MM.1S (cell line): ENCODE measurements around the gene PRLH.

Experiments
- DNase-seq: peaks from one replicate; pipeline ENCODE4 v3.0.0-alpha.2; 2015
- H2AFZ ChIP-seq: fragments of 300-600 bp; sonication (generic); 2 replicates; pipeline ENCODE4 v1.6.0; 2016; ENCODE audit warnings: antibody characterized with exemption, low read length
- H3F3A ChIP-seq: fragments of 300-600 bp; sonication (generic); 2 replicates; pipeline ENCODE4 v1.6.1; 2016; ENCODE audit warnings: mild to moderate bottlenecking, antibody characterized with exemption, low read length, moderate library complexity, mixed read lengths; ENCODE audit not compliant: insufficient read depth
- H3K27ac ChIP-seq: fragments of 300-600 bp; sonication (generic); 2 replicates; pipeline ENCODE4 v1.5.1; 2016; ENCODE audit warnings: mild to moderate bottlenecking, low read length
- H3K27me3 ChIP-seq: fragments of 300-600 bp; sonication (generic); replicated peaks from 2 replicates; pipeline ENCODE4 v1.6.0; 2016; ENCODE audit warnings: low read length; ENCODE audit not compliant: insufficient read depth
- H3K36me3 ChIP-seq: fragments of 300-600 bp; sonication (generic); replicated peaks from 2 replicates; pipeline ENCODE4 v1.6.1; 2016; ENCODE audit warnings: mild to moderate bottlenecking, low read length, mixed read lengths; ENCODE audit not compliant: insufficient read depth
- H3K4me1 ChIP-seq: fragments of 300-600 bp; sonication (generic); 2 replicates; pipeline ENCODE4 v1.6.1; 2016; ENCODE audit warnings: low read length, mixed read lengths
- H3K4me2 ChIP-seq: fragments of 300-600 bp; sonication (generic); 2 replicates; pipeline ENCODE4 v1.6.0; 2016; ENCODE audit warnings: low read depth, low read length
- H3K4me3 ChIP-seq: fragments of 300-600 bp; sonication (generic); 2 replicates; pipeline ENCODE4 v1.5.1; 2016; ENCODE audit warnings: low read length, mixed read lengths
- H3K79me2 ChIP-seq: fragments of 300-600 bp; sonication (generic); 2 replicates; pipeline ENCODE4 v1.6.1; 2016; ENCODE audit warnings: mixed run types, low read length, mixed read lengths
- H3K9ac ChIP-seq: fragments of 300-600 bp; sonication (generic); 2 replicates; pipeline ENCODE4 v1.6.1; 2016; ENCODE audit warnings: low read length, mixed read lengths
- H3K9me2 ChIP-seq: fragments of 300-600 bp; sonication (generic); replicated peaks from 2 replicates; pipeline ENCODE4 v1.6.1; 2016; ENCODE audit warnings: mild to moderate bottlenecking, low read length, mixed read lengths; ENCODE audit not compliant: insufficient read depth
- H3K9me3 ChIP-seq: fragments of 300-600 bp; sonication (generic); replicated peaks from 2 replicates; pipeline ENCODE4 v1.6.1; 2016; ENCODE audit warnings: mild to moderate bottlenecking, low read length, mixed read lengths; ENCODE audit not compliant: insufficient read depth
- H4K20me1 ChIP-seq: fragments of 300-600 bp; sonication (generic); 2 replicates; pipeline ENCODE4 v1.6.1; 2016; ENCODE audit warnings: mild to moderate bottlenecking, low read length, moderate library complexity, mixed read lengths; ENCODE audit not compliant: insufficient read depth
- EZH2 ChIP-seq: fragments of 300-600 bp; sonication (generic); optimal IDR thresholded peaks from 2 replicates; pipeline ENCODE3; 2017; ENCODE audit warnings: low read depth, mild to moderate bottlenecking, antibody characterized with exemption, low read length, mixed read lengths
- EZH2phosphoT487 ChIP-seq: fragments of 300-600 bp; sonication (generic); IDR thresholded peaks from 2 replicates; pipeline ENCODE4 v1.6.1; 2018; ENCODE audit warnings: antibody characterized with exemption, low read length
- TF ChIP-seq, protein P1 (sequence below): fragments of 300-600 bp; sonication (generic); IDR thresholded peaks from 2 replicates; pipeline ENCODE4 v1.5.1; 2016; ENCODE audit warnings: antibody characterized with exemption, low read length, mixed read lengths

The PRLH gene

DNA sequence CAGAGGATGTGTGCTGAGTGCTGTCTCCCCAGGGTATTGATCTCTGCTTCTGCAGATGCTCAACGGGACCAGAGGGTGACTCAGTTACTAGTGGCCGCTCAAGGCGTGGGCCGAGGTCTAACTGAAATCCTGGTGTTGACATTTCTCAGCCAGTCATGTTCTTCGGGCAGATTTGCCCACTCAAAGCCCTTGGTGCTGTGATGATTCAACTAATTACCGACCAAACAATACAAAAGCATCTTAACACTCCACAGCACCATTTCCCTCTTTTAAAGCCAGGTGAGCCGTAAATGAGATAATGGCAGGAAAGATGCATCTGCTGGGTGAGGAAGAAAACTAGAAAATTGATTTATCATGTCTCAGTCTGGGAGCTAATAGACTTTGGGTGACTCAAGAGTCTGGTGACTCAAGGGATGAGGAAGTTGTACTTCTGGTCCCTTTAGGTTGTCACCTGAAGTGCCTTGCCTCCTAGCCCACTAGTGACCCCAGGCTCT is 32.7 kb upstream of the PRLH start:
- TF ChIP-seq, protein P1, sequence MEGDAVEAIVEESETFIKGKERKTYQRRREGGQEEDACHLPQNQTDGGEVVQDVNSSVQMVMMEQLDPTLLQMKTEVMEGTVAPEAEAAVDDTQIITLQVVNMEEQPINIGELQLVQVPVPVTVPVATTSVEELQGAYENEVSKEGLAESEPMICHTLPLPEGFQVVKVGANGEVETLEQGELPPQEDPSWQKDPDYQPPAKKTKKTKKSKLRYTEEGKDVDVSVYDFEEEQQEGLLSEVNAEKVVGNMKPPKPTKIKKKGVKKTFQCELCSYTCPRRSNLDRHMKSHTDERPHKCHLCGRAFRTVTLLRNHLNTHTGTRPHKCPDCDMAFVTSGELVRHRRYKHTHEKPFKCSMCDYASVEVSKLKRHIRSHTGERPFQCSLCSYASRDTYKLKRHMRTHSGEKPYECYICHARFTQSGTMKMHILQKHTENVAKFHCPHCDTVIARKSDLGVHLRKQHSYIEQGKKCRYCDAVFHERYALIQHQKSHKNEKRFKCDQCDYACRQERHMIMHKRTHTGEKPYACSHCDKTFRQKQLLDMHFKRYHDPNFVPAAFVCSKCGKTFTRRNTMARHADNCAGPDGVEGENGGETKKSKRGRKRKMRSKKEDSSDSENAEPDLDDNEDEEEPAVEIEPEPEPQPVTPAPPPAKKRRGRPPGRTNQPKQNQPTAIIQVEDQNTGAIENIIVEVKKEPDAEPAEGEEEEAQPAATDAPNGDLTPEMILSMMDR: no peak
- TF ChIP-seq EZH2: no peak
- no peak for TF ChIP-seq EZH2phosphoT487
- Histone ChIP-seq H3K9me3 (no peaks in the 10 kb centered on the region), H3K79me2 (no peaks in the 10 kb centered on the region), H3K4me3 (no peak overlapping the region), H3K27me3 (no peaks in the 10 kb centered on the region), H3K4me2 (no peak overlapping the region), H3K9me2 (no peaks in the 10 kb centered on the region), H3K4me1 (peaks cover 32% of the 10 kb centered on the region), H3K36me3 (no peaks in the 10 kb centered on the region), H4K20me1 (no peaks in the 10 kb centered on the region), H3K9ac (no peak overlapping the region), H3K27ac (no peak overlapping the region), H3F3A (peaks cover 34% of the 10 kb centered on the region), H2AFZ (no peak overlapping the region)
- no peak for DNase-seq

DNA sequence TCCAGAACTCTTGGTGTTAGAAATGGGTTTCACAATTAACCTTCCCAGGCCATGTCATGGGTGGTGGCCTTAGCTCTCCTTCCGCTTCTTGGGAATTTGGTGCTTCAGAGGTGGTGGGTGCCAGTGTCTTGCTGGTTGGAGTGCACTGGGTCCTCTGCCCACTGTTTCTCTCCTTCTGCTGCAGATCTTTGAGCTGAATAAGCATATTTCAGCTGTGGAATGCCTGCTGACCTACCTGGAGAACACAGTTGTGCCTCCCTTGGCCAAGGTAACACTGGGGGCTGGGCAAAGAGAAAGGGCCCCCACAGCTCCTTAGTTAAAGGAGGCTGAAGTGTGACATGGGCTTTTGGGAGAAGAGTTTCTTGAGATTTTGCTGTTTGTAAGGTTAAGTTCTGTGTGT is 32.0 kb upstream of the PRLH start:
- no peak for TF ChIP-seq EZH2
- TF ChIP-seq, protein P1: no peak
- TF ChIP-seq EZH2phosphoT487: no peak
- Histone ChIP-seq H3K27ac (no peak overlapping the region), H4K20me1 (no peaks in the 10 kb centered on the region), H3K4me2 (no peak overlapping the region), H2AFZ (no peak overlapping the region), H3K27me3 (no peaks in the 10 kb centered on the region), H3K4me1 (peaks cover 27% of the 10 kb centered on the region), H3K4me3 (no peak overlapping the region), H3K9me3 (no peaks in the 10 kb centered on the region), H3K9ac (no peak overlapping the region), H3F3A (peaks cover 28% of the 10 kb centered on the region), H3K36me3 (no peaks in the 10 kb centered on the region), H3K79me2 (no peaks in the 10 kb centered on the region), H3K9me2 (no peaks in the 10 kb centered on the region)
- DNase-seq: no peak

DNA sequence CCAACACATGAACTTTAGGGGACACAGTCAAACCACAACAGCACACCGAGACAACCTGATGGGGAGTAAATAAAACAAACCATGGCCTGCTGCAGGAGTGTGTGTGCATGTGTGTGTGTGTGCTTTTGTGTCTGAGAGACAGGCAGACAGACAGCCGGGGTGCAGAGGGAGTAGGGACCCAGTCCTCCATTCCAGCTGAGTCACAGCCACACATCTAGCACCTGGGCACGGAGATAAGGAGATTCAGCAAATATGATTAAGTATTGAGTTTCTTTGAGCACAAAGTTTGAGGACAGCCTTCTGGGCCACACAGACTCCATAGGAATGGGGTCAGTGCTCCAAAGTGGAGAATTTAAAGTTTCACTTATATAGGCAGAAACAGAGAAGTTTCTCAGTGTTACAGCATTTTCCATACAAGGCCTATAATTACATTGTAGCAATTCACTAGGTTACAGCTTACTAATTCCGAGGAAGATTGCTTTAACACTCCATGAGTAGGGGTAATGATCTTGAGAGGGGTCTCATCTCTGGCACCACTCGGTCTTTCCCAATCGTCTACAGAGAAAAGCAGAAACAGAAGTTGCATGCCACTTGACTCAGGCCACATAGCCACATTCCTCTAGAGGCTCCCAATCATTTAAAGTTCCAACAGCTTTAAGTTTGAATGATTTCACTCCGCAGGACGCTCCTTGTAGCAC is 30.8 kb upstream of the PRLH start:
- Histone ChIP-seq H3K9me3 (no peaks in the 10 kb centered on the region), H4K20me1 (no peaks in the 10 kb centered on the region), H2AFZ (no peak overlapping the region), H3K4me2 (no peak overlapping the region), H3F3A (peaks cover 16% of the 10 kb centered on the region), H3K79me2 (no peaks in the 10 kb centered on the region), H3K4me1 (peaks cover 15% of the 10 kb centered on the region), H3K9me2 (no peaks in the 10 kb centered on the region), H3K27me3 (no peaks in the 10 kb centered on the region), H3K9ac (no peak overlapping the region), H3K36me3 (no peaks in the 10 kb centered on the region), H3K27ac (no peak overlapping the region), H3K4me3 (no peak overlapping the region)
- DNase-seq: no peak
- TF ChIP-seq EZH2phosphoT487: no peak
- no peak for TF ChIP-seq EZH2
- TF ChIP-seq, protein P1: no peak
